GM21390 (cell line): ENCODE measurements around the gene JAKMIP1.

Source experiments
- ATAC-seq: cut with Tn5 transposase; IDR thresholded peaks from one replicate; pipeline ENCODE4 v1.9.1; 2021; ENCODE audit not compliant: unreplicated experiment

Gene JAKMIP1

DNA sequence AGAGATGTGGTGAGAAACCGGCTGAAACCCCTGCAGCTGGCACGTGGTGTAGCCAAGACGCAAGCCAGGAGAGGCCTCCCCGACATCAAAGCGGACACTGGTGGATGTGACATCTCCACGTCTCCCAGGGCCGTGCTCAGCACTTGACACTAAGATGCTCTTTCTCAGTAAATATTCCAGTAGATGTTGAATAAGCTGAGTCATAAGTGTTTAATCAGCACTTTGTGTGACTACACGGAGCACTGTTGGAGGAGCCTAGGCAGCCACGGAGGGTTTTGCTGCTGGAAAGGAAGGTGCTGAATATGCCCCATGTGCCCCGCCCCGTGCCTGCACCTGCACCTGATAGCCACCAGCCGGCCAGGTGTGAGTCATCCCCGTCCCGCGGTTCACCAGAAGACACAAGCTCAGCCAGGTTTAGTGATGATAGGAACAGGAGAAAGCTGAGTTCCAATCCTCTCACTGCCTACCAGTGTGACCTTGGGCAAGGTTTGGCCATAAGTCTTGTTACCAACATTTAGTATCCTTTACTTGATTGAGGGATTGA is 153.1 kb downstream of the JAKMIP1 start:
- ATAC-seq: no peak

DNA sequence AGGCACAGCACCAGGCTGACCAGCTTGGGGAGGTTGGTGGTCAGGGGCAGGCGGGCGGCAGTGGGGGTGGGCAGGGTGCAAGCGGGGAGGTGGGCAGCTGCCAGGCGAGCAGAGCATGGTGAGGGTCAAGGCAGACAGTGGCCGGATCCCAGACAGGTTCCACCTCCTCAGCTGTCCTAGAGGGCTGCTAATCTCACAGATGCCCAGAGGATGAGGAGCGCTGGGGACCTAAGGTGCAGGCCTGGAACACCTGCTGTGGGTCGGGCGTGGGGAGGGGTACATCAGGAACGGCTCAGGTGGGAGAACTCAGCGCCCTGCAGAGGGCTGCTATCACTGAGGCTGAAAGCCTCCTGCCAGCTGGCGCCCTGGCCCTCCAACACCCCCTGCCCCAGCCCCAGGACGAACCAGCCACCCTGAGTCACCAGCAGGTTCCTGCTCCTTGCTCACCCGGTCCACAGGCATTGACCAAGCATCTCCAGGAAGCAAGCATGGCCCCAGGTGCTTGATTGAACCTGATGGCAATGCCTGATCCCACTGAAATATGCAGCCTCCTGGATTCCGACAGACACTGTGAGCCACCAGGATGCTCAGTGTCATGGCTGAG is 153.7 kb downstream of the JAKMIP1 start:
- no peak for ATAC-seq

DNA sequence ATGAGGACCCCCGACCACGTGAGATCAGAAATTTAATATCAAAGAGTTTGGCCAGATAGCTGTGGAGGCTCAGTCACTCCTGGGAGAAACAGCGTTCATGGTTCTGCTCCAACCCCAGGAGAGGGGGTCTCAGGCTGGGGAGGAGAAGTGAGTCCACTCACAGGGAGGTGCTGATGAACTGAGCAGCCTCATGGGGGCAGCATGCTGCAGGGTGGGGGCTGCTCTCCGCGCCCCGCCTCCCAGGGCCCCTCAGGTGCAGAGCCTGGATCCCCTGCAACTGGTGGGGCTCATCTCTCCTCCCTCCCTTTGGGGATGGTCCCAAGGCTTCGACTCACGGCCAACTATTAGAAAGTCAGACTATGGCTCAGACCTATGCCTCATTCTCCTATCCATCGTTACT is 155.5 kb downstream of the JAKMIP1 start:
- no peak for ATAC-seq

DNA sequence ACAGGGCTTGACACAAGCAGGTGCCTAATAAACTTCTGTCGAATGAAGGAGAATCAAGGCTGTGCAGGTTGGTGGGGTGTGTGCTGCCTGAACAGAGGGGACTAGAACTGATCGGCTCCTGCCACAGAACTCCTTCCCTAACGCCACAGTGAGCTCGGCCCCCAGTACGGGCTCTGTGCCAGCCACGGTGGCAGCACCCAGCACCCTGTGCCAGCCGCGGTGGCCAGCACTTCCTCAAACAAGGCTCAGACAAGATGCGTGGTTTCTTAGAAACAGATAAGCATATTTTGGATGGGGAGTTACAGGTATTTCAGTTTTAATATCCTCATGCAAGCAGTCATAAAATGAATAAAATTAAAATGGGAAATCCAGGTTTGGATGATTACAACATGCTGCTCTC is 156.1 kb downstream of the JAKMIP1 start:
- ATAC-seq: no peak

DNA sequence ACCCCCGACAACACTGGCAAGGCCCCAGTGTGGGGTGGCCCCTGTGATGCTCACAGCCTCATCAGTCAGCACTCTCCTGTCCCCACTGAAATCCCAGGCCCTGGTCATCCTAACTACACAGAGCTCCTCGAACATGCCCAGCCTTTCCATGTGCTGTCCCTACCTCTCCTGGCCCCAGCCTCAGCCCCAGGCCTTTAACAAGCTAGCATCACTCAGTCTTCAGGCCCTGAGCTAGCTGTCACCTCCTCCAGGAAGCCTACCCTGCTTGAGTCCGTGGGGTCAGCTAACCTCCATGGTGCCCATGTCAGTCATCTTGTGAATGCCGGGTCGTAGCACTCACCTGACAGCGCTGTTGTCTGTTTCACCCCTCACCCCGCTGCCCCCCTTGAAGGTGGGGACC is 156.5 kb downstream of the JAKMIP1 start:
- ATAC-seq: no peak

DNA sequence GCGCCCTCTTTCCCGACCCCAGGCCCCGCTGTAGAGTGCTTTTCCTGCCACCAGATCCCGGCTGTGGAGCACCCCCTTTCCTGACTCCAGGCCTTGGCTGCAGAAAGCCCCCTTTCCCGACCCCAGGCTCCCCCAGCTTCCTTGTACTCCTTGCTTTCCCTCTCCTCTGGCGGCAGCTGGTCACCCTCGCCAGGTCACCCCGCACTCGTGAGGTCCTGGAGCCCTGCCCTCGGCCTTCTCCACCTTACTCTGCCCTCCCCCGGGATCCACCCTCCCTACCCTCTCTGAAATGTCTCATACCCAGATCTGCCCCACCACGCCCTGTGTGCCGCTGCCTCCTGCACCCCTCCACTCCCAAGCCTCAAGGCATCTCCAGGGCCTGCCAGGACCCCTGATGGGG is 157.2 kb downstream of the JAKMIP1 start:
- ATAC-seq: no peak

DNA sequence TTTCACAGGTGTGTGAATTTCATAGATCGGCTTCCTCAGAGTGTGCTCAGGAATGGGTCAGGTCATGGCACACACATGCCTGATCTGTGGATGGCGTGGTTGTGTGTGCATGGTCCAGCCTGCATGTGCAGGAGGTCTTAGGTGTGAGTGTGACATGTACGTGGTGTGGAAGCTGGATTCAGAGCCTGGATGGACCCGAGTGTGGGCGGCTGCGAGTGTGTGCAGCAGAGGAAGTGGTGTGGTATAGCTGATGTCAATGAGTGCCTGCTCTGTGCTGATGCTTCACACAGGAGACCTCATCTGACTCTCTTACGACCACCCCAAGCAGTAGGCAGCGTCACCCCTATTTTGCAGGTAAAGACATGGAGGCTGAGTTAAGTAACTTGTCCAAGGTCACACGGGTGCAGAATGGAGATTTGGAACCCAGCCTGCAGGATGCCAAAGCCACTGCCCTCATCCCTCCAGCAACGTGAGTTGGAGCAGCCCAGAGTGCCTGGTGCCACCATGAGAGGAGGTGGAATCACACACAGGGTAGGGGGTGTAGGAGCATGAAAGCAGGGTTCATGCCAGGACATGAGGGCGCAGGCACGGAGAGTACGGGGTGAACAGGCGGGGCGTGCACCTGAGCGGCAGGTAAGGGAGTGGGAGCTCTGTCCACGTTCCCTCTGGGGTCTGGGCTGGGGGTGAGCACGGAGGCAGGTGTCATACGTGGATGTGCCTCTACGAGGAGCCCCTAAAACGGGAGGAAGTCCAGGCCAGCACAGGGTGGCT is 157.9 kb downstream of the JAKMIP1 start:
- no peak for ATAC-seq

DNA sequence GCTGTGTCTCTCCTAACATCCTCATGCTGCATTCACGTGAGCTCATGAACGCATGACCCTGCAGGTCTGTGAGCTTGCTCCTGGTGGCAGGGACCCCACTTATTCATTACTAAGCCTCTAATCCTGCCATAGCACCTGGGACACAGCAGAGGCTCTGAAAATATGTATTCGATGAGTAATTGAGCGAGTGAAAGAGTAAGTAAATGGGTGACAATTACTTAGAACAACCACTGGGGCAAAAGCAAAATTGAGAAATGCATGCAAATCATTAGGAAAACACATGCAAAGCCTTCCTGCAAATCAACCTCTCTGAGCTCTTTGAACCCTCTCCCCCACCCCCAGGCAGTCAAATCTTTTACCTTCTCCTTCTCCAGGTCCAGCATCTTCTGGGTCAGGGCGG is 158.5 kb downstream of the JAKMIP1 start:
- ATAC-seq: no peak

DNA sequence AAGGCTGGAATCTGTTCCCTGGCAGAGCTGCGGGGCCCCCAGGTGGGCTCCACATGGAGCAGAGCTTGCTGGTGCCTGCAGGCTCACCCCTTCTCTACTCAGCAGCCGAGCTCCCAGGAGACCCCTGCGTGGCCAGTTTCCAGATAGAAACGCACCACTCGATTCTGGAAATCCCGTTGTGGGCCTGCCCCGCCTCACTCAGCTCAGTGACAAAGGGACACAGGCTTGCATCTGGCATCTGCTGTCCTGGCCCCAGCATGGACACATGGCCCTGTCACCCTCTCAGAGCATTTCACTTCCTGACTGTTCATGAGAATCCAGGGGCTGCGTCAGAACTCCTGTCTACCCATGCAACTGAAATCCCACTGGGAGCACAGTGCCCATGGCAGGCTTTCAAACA is 161.6 kb downstream of the JAKMIP1 start:
- no peak for ATAC-seq

DNA sequence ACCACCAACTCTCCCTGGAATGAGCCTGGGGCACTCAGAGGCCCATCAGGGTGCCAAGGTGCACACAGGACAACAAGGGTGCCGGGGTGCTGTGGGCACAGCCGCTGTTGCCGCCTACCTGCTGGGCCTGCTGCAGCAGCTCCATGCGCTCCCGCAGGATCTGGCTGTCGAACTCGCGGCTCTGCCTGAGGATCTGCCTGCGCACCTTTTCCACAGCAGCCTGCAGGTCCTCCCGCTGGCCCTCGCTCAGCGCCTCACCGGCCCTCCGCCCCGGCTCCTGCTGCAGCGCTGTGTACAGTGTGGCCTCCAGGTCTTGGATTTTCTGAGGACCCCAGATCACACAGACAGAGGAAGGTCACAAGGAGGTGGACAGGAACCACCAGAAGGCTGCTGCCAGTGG is 164.6 kb downstream of the JAKMIP1 start:
- ATAC-seq: no peak

DNA sequence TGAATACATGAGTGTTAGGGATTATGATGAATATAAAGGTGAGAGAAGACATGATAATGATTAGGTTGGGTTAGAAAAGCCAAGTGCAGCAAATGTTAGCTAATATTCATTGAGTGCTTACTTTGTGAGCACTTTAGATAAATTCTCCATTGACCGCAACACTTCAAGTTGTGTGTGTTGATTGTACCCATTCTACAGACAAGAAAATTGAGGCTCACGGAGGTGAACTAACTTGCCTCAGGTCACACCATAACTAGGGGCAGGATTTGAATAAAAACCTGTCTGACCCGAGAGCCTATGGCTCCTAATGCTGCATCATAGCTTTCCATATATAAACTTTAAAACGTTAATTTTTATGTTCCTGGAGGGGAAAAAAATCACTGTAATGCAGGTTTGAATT is 167.0 kb downstream of the JAKMIP1 start:
- ATAC-seq: no peak

DNA sequence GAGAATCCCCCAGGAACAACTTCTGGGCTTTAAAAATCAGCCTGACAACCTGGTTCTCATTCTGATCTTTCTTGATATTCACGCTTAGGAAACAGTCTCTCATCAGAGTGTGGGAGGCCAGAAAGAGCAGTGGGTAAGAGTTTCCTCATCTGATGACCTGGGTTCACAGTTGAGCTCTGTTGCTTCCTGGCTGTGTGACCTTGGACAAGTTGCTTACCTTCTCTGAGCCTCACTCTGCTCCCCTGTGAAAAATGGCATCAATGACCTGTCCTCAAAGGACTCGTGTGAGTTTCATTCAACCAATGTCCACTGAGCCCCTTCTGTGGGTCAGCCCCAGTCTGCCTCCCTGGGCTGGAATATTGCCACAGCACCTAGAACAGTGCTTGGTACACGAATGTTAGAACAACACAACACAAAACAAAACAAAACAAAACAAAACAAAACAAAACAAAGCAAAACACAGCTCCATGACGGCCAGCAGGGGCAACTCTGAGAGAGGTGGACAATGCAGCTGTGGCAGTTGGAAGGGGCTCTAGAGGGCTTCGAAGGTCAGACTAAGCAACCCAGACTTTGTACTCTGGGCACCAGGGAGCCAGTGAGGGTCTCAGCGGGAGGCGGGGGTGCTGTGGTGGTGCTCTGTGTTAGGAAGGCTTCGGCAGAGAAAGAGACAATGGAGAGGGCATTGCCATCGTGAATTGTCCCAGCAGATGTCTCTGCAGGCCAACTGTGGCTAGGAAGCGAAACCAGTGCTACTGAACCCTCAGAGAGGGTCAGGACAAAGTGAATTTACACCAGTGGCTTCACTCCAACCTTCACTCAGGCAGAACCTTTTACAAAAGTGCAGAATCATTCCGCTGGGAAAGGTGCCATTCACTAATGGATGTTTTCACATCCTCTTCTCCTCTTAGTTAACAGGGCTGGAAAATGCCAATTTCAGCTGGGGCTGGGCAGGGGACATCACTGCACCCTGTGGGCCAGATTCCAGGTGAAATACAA is 167.8 kb downstream of the JAKMIP1 start:
- ATAC-seq: no peak

DNA sequence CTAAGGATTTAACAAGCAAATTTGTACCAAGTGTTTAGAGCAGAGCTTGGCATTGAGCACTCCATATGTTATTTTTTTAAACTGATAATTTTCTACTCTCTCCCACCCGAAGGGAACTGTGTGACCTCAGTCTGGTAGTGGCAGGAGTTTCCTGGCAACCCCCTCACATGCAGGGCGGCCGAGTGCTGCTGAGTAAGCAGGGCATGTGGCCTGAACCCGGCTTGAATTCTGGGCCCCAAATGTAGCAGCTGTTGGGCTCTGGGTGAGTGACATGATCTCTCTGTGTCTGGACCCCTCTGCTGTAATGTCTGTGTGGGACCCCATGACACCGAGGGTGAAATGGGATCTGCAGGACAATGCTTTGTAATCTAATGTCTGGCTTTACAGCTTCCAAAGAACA is 168.5 kb downstream of the JAKMIP1 start:
- ATAC-seq: no peak

DNA sequence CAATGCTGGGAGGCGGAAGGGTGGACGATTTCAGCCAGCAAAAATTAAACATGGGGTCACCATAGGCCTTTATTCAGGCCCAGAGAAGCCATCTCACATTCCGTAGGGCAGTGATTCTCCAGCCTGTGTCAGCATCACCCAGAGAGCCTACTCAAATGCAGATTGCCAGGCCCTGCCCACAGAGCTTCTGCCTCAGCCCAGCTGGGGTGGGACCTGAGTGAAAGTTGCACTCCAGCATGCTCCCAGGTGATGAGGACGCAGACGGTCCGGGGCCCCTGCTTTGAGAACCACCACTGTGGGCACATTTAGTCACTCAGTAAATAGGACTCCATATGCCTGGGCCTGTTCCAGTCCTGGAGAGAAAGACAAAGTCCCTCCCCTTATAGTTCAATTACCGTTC is 169.7 kb downstream of the JAKMIP1 start:
- no peak for ATAC-seq

DNA sequence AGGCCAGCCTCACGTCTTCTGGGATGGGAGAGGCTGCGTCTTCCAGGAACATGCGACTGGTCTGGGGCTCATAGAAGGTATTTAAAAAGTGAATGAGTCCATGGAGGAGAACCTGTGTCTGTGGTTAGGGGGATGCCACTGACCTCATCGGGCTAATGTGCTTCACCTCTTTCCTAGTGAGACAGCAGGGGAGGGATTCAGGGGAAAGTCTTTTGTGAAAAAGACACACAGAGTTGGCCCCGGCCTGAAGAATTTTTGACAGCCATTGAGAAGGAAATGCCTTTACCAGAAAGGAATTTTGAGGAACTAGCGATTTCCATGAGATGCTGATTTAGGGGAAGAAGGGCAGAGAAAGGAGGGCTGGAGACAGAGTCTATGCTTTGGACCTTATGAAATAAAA is 171.1 kb downstream of the JAKMIP1 start:
- ATAC-seq: no peak

DNA sequence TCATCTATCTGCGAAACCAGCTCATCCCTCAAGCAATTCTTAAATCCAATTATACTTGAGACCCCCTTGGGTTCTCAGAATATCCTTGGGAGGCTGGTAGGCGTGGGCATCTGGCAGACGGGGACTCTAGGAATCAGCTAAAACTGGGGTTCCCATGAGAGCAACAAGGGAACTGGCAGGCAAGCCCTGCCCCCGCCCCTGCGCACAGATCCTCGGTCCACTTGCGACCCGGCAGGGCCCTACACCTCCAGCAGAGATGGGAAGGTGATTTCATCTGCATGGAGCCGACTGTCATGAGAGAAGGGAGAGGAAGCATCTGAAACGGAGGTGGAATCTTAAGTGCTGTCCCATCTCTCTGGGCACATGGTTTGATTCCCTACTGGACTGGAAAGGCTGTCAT is 172.2 kb downstream of the JAKMIP1 start:
- ATAC-seq: no peak

DNA sequence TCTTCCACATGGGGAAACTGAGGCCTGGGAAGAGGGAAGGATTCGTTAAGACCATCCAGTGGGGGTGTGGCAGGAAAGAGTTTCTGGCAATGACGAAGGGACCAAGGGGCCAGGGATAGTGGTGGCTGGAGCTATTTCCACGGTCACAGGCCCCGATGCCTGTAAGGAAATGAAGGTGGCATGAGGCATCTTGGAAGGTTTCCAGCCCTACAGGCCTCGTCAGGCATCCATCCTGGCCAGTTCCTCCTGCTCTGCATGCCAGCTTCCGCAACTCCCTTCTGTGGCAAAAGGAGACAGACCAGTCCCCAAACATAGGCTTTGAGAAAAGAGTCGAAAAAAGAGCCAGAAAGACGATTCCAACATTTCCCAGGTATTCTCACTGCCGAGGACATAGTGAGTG is 173.0 kb downstream of the JAKMIP1 start:
- ATAC-seq: no peak

DNA sequence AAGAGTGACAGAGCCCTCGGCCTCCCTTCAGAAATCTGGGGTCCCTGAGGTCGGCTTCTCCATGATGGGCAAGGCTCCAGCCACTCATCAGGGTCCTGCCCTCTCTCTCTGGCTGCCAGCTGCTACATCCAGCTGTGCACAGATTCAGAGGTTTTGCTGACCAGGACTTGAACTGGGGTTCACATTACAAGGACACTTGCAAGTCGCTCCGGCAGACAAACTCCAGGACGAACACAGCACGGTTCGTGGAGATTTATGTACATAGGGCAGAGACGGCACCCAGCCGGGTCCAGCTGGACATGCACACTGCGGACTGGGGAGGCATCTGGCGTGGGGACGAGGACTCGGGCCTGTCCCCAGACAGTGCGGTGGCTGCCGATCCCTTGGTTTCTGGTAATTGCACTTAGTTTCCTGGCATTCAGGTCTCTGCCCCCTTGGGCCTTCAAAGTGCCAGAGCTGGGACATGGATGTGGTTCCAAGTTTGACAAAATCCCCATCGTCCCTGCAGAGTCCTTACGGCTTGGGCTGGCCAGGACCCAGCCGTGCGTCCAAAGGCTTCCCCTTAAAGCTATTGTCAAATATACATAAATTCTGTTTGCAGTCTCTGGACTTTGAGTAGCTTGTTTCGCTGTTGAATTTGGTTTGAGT is 175.9 kb downstream of the JAKMIP1 start:
- ATAC-seq: no peak

DNA sequence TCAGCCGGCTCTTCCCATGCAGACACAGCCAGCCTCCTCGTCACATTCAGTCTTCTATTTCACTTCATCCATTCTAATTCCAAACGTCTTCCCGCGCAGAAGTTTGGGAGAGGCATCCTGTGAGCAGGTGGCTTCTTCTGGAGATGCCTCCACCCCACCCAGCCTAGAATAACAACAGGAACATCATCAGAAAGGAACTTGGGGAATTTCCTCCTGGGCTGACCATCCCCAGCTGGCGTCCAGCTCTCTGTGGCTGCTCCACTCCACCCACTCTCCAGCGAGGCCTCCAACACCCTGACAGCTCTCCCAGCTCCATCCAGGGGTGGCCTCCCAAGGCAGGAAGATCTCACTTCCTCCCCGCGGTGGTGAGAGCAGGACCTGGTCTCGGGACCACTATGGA is 176.6 kb downstream of the JAKMIP1 start:
- no peak for ATAC-seq

DNA sequence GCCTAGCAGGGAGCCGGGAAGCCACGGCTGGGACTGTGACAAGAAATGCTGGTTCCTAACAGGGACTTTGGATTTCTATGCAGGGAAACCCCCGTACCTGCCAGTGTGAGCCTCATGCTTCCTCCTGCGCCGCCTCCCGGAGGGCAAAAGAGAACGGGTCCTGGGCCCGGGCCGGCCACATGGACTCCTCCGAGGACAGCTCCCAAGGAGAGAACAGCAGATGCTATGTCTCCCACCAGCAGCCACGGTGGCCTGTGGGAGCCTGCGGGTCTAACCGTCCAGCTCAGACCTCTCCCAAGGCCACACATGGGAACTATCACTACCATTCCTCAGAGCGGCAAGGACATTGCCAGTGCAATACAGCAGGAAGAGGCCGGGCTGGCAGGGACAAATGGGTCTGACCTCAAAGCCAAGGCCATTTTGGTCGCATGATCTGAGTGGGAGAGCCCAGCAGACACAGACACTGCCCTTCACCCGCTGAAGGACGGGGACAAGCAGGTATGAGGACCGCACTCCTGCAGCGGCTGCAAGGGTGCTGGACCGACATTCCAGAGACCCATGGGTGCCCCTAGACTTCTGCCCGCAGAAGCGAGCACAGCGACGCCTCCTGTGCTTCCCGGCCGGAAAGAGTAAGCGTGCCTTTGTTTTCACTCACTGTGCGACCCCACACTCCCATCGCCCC is 177.6 kb downstream of the JAKMIP1 start:
- no peak for ATAC-seq
